NCI-H2107 (cell line): ENCODE measurements around the gene FNDC11.
"Not testable (repeated sequence)": the region's sequence is repeated elsewhere in the genome, so short reads cannot be mapped to it uniquely, and the experiment has no call there.

Experiments
- DNase-seq: peaks from one replicate; lab custom pipeline; 2025; lab: John Stamatoyannopoulos, UW

FNDC11 gene

DNA sequence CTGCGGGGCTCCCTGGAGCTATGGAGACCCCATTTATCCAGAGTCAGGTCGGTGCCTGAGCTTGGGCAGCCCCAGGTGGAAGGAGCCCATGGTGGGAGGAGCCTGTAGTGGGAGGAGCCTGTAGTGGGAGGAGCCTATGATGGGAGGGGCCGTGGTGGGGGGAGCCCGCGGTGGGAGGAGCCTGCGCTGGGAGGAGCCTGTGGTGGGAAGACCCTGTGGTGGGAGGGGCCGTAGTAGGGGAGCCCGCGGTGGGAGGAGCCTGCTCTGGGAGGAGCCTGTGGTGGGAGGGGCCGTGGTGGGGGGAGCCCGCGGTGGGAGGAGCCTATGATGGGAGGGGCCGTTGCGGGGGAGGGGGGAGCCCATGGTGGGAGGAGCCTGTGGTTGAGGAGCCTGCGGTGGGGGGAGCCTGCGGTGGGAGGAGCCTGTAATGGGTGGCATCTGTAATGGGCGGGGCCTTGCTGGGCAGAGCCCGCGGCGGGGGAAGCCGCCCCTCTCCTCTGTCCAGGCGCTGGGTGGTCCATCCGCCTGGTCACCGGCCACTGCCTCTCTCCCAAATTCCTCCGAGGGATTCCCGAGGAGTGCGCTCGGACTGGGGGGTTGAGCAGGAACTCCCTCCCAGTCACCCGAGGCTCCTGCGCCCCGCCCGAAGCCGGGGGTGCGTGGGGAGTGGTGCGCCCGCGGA lies 567 bp upstream of the FNDC11 start:
- no peak for DNase-seq

DNA sequence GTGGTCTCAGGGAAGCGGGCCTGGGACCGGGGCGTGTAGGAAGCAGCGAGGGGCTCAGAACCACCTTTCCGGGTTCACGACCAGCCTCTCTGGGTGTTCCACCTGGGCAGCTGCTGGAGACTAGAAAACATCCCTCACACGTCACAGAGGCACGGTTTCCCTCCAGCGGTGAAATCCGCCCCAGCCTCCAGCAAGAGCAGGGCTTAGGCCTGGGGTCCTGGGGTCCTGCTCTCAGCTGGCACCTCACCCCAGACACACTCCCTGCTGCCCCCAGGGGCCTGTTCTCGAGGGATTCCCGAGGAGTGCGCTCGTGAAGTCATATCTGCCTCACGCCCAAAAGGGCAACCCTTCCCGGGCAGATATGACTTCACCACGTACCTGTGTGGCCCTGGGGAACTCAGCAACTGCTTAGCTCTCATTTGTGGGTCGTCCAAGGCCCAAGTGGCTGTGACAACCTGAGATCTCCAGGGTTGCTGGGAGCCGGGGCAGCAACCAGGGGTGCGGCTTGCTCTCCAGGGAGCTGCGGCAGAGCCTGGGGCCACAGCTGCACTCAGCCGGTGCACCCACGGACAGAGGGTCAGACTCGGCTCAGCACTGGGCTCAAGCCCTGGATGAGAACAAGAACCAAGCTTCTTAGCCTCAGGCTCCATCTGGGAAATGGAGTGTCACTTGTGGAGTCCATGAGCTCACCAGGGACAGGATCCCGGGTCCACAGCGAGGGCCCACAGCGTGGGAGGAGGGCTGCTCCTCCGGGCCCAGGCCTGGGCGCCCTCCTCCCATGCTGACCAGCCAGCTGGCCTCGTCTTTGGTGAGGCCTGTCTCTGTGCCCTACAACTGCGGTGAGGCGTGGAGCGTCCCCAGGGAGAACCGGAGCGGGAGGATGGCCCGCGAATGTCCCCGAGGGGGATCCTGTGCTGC lies 661 bp downstream of the FNDC11 start:
- DNase-seq, result no peak

DNA sequence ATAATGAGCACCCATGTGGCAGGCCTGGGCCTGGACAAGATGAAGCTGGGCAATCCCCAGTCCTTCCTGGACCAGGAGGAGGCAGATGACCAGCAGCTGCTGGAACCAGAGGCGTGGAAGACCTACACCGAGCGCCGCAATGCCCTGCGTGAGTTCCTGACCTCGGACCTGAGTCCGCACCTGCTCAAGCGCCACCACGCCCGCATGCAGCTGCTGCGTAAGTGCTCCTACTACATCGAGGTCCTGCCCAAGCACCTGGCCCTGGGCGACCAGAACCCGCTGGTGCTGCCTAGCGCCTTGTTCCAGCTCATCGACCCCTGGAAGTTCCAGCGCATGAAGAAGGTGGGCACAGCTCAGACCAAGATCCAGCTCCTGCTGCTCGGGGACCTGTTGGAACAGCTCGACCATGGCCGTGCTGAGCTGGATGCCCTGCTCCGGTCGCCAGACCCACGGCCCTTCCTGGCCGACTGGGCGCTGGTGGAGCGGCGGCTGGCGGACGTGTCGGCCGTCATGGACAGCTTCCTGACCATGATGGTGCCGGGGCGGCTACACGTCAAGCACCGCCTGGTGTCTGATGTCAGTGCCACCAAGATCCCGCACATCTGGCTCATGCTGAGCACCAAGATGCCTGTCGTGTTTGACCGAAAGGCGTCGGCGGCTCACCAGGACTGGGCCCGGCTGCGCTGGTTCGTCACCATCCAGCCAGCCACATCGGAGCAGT lies 1.9 kb downstream of the FNDC11 start:
- no peak for DNase-seq

DNA sequence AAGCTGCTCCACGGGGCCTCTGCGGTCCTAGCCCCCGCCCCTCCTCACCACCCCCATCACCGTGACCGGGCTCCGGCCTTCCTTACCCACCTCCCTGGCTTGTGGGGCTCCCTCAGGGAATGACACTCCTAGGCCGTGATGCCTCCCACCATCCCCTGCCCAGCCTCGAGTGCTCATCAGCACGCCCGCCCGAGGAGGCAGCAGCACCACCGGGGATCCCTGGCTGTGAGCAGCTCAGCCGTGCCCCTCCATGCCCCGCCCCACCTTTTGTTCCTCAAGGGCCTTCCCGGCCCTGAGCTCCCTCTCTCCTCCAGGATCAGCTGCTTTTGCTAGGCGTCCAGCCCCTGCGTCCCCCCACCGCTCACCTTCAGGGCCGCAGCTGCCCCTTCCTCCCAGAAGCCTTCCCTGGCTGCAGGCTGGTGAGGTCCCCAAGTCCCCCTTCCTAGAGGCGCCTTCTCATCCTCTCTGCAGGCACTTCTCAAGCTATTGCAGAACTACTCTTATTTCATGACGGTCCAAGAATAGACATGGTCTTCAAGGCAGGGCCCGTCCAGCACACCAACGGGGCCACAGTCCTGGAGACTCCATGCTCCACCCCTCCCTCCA lies 3.0 kb downstream of the FNDC11 start:
- DNase-seq, result no peak

DNA sequence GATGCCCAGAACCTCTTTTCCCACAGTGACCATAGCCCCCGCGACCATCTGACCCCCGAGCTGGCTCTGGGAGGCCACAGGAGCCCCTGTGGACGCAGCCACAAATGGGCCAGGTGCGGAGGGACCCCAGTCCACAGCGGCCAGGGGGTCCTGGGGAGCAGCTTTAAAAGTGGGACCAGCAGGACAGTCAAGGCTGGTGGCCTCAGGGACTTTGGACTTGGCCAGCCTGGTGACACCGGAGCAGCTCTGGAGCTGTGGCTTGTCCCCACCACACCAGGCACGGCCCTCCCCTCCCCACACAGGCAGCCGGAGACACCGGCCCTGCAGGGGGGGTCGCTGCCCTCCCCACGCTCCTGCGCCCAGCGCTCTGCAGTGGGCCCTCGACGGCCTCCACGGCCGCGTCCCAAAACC lies 3.5 kb downstream of the FNDC11 start:
- DNase-seq, result no peak

DNA sequence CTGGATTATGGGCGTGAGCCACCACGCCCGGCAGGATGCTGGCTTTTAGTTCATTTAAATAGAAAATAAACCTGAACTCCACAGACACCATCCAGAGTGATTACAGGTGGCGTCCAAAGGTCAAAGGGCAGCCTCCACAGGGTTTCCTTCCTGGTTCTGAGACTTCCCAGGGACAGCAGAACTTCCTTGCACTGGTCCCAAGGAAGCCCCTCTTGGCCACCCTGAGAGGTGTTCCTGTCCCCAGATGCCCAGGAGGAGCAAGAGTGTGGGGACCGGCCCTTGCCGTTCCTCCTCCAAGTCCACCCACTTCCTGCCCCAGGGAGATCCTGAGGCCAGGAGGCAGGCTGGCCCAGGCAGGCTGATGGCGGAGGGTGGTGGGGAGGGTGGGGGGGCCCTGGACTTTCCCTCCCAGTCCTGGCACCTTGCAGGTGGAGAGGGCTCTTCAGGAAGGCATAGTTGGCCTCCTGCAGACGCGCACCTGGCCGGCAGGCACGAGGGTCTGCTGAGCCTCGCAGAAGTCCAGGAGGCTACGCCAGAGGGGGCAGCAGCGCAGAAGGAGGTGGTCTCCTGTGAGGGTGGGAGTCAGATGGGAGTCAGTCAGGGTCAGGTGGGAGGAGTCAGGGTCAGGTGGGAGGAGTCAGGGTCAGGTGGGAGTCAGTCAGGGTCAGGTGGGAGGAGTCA lies 5.0 kb downstream of the FNDC11 start:
- no peak for DNase-seq

DNA sequence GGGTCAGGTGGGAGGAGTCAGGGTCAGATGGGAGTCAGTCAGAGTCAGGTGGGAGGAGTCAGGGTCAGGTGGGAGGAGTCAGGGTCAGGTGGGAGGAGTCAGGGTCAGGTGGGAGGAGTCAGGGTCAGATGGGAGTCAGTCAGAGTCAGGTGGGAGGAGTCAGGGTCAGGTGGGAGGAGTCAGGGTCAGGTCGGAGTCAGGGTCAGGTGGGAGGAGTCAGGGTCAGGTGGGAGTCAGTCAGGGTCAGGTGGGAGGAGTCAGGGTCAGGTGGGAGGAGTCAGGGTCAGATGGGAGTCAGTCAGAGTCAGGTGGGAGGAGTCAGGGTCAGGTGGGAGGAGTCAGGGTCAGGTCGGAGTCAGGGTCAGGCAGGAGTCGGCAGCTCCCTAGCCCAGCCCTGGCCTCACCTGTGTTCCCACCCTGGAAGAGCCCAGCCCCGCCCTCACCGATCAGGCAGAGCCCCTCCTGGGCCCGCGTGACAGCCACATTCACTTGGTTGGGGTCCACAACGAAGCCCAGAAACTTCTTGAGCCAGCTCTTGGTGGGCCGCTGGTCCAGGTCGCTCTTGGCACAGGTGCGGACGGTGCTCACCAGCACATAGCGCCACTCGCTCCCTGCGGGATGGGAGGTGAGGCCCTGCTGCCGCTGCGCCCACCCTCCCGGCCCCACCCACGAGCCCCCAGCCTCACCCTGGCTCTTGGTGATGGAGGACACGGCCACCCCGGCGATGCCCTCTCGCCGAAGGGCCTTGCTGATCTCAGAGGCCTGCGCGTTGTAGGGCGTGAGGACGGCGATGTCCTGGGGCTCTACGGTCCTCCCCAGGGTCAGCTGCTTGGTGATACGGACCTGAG lies 5.8 kb downstream of the FNDC11 start:
- DNase-seq, result not testable (repeated sequence)

DNA sequence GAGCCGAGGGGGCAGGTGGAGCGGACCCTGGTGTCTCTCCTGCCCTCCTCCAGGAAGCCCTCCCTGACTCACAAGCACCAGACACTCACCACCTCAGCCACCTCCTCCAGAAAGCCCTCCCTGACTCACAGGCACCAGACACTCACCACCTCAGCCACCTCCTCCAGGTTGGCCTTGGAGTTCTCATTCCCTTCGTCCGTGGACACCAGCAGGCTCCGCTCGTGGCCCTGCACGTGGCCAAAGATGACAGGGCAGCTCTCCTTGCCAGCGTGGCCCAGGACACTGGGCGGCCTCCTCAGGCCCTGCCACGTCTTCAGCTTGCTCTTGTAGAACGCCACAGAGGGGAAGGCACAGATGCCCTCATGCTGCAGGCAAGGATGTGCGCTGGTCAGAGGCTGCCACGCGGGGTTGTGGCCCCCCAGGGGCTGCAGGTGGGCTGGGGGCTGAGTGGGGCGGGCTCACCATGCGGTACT lies 6.4 kb downstream of the FNDC11 start:
- no peak for DNase-seq

DNA sequence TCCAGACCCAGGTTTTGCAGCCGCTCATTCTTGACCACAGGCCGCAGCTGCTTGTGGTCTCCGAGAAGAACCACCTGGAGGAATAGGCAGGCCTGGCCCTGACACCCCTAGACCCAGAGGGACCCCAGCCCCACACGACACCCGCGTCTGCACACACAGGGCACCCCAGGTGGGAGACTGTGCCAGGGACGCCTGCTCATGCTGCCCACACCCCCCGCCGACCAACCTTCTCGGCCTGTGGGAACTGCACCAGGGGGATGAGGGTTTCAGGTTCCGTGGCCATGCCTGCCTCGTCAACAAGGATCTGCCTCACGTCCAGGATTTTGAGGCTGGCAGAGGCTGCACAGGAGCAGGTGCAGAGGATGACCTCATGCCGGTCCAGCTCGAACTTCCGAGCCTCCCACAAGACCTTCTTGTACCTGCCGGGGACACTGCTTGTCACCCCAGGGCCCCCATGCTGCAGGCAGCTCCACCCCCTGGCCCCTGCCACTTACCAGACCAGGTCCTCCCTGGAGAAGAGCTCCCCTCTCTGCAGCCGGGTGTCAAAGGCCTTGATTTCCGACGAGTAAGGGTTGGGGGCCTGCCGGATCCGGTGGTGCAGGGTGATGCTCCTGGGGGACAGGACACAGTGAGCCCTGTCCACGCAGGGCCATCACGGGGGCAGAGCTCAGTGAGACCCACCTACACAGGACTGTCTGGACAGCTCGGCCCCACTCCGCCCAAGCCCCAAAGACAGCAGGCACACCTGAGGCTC lies 7.1 kb downstream of the FNDC11 start:
- DNase-seq, result no peak

DNA sequence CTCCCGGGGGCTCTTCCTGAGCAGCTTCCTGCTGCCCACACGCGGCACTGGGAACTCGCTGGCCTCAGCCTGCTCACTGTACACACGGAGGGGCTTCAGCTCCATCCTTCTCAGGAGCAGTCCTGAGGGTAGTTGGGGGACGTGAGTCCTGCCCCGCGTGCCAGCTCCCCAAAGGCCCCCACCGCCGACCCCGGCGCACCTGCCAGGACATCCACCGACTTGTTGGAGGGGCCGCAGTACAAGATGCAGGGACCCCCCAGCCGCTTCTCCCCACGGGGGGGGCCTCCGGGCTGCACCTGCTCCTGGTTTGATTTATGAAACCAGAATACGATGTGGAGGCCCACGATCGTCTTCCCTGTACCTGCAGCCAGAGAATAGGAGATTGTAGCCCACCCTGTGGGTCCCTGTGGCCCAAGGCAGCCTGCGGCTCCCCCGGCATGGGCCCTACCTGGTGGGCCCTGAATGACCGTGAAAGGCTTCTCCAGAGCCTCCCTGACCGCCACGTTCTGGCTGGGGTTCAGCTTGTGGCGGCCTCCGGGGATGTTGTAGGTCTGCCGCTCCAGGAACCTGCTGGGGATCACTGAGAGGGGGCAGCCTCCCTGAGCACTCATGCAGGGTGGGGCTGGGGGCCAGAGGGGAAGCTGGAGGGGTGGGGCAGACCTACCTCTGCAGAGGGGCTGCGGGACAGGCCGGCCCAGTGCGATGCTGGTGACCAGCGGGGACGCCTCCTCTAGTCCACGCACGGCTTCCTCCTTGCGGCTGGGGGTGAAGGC lies 7.9 kb downstream of the FNDC11 start:
- no peak for DNase-seq

DNA sequence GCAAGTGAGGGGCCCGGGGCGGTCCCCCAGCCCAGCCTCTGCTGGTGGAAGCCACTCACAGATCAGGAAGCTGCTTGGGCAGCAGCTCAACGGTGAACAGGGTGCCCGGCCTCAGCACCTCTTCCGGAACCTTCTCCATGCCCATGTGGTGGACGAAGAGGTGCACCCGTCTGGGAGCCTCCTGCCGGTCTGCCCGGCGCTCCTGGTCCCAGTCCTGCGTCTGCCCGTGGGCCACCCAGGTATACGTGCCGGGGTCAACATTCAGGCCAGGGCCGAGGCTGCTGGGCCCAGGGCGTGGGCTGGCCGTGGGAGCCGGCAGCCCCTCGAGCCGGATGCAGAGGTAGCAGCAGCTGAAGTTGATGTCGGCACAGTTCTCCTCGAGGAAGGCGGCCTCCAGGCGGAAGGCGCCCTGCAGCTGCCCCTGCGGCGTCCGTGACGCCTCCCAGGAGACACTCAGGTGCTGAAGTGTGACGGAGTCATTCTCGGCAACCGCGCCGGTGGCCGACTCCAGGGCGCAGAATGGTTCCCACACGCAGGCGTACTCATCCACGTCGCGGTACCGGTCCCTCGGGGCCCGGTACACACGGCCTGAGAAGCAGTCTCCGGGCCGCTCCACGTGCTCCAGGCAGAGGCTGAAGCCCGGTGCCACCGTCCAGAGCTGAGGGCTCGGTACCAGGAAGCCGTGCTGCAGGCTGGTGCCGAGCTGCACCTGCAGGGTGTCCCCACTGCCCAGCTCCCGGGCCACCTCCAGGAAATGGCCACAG lies 8.7 kb downstream of the FNDC11 start:
- DNase-seq, result no peak

DNA sequence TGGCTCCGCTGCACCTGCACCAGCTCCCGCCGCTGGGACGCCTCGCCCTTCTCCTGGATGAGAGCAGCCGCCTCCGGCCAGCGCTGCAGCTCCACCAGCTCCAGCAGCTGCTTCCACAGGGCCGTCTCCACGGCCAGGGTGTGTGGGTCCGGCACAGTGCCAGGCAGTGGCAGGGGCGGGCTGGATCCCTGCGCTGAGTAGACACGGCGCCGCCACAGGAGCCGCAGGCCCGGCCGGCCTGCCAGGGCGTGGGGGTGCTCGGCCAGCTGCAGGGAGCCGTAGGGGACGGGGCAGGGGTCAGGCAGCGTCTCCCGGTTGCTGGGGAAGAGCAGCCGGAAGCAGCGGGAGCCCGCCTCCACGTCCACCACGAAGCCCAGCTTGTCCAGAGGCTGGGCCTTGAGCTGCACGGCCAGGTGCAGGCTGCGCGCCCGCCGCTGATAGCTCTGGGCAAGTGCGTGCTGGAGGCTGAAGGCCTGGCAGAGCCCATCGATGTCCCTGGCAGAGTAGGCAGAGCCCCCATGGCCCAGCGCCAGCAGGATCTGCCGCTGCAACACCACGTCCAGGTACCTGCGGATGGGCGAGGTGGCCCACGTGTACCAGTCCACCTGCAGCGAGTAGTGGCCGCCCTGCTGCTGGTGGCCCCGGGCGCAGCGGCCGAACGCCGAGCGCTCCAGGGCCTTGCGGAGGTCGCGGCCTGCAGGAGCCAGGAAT lies 9.4 kb downstream of the FNDC11 start:
- DNase-seq, result no peak

DNA sequence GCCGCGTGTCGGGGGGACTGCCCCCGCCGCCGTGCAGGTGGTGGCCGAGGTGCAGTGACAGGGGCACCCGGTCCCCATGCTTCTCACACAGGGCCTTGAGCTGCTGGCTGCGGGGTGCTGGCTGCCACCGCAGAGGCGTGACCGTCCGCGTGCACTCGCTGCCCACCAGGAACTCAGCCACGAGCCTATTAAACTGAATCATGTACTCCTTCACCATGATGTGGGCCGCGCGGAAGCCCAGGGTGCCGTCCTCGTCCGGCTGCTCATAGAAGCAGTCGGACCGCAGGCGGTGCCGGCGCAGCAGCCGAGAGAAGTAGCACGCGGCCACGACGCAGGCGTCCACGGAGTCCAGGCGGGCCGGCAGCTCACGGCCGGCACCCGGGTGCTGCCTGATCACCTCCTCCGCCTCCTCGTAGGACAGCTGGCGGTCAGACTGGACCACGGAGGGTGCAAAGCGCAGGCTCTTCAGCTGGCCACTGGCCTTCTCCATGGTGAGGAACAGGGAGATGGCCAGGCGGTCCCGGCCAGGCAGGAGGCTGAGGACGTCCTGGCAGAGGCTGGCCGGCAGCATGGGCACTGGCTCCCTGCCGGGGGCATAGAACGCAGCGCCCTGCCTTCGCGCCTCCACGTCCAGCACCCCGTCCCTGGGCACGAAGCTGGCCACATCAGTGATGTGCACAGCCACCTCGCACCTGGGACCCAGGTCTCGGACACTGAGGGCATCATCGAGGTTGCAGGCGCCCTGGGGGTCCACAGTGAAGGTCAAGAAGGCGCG lies 10.3 kb downstream of the FNDC11 start:
- DNase-seq, result no peak

DNA sequence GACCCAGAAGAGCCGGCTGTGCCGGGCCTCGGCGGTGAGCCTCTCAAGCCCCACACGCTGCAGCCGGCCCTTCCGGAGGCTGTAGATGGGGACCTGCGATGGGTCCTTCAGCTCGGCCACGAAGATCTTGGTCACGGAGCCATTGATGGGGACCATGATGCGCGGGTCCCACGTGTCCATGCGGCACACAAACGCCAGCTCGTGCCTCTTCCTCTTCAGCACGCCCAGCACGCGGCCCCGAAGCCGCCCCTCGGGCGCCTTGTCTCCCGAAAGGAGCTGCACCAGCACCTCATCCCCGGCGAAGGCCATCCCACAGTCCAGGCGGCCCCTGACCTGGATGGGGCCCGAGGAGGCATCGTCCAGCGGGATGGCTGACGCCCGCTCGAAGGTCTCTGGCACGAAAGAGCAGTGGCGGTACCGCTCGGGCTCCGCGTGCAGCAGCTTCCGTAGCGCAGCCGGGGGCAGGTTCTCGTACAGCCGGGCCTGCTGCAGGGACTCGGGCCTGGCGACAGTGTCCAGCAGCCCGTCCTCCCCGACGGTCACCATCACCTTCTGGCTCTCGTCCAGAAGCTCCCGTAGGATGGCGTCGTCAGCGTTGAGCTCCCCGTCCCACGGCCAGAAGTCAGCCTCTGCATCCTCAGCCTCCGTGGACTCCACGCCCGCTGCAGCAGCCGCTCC lies 11.2 kb downstream of the FNDC11 start:
- DNase-seq, result no peak

DNA sequence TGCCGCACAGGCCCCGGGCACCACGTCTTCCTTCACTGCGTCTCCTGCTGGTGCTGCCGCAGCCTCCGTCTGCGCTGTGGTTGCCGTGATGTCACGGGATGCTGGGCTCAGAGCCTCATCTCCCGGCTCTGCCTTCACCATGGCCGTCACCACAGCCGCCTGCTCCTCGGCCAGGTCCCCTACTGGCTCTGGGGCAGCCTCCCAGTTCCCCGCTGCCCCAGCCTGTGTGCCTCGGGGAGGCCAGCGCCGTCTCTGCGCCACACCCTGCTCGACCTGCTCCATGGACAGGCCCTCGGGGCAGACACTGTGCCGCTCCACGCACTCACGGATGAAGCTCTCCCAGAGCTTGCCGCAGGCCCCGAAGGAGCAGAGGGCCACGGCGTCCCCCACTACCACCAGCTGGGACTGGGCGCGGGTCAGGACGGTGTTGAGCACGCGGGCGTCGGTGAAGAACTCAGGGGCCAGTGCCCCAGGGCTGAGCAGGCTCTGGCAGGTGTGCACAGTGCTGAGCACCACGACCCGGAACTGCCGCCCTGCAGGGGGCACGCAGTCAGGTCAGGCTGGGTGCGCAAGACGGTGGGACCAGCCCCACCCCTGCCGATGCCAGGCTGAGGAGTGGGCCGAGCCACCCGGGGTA lies 11.9 kb downstream of the FNDC11 start:
- DNase-seq, result no peak
